Measurements from ENCODE around the gene INPP4B. TPM values are rescaled to one million over a fixed set of nuclear protein-coding genes. Genes with fewer than 3 reads are reported as not detected.

The INPP4B gene
- polyA plus RNA-seq, 1 experiment: 18.1 TPM

DNA sequence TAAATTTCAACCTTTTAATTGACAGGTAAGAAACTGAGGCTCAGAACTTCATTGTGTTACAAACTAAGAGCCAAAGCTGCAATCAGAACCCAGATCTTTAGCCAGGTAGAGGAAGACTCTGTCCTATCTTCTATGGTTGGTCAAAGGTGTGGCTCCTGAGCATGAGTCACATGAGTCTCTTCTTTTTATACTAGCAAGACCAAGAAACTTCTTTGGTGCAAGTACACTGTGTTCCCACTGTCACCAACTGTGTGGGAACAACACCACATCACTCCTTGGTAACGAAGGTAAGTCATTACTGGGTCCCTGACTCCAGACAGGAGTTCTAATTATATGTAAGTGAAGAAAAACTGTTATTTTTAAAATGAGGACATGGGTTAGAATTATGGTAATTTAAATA lies 290.1 kb downstream of the INPP4B start:
- Histone ChIP-seq H3K27me3 (ENCODE audit: control insufficient read depth, insufficient read depth, low read length) (no peaks in the 10 kb centered on the region), H3K4me3 (ENCODE audit: low read depth, low read length) (no peak overlapping the region), H3K36me3 (ENCODE audit: control insufficient read depth, insufficient read depth, low read length) (no peaks in the 10 kb centered on the region)
- ChIA-PET POLR2A (no interaction called here), CTCF (interaction anchor here (0.7 kb wide), 1 partner anchor 1705 kb away, joined by 3 read pairs; no protein-coding TSS in a partner anchor)
- TF ChIP-seq, protein P1, sequence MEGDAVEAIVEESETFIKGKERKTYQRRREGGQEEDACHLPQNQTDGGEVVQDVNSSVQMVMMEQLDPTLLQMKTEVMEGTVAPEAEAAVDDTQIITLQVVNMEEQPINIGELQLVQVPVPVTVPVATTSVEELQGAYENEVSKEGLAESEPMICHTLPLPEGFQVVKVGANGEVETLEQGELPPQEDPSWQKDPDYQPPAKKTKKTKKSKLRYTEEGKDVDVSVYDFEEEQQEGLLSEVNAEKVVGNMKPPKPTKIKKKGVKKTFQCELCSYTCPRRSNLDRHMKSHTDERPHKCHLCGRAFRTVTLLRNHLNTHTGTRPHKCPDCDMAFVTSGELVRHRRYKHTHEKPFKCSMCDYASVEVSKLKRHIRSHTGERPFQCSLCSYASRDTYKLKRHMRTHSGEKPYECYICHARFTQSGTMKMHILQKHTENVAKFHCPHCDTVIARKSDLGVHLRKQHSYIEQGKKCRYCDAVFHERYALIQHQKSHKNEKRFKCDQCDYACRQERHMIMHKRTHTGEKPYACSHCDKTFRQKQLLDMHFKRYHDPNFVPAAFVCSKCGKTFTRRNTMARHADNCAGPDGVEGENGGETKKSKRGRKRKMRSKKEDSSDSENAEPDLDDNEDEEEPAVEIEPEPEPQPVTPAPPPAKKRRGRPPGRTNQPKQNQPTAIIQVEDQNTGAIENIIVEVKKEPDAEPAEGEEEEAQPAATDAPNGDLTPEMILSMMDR (IDR thresholded peaks at IDR 0.05; ENCODE audit: insufficient read depth, low read depth, low read length): no peak
- no peak for DNase-seq (ENCODE audit: low read depth)

DNA sequence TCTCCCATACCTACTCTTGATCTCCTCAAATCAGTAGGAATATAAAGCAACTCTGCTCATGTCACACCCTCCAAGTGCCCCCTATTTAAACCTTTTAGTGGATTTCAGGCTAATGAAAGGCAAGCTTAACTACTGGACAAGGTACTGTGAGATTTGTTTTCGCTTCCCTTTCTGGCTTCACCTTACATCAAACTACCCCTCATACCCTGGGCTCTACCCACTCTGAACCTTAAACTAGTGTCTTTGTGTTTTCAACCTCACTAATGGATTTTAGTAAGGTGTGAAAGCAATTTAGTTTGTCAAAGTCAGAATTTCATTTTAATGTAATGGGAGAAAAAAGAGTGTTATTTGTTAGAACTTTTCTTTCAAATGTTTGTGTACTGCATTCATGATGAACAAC lies 291.7 kb downstream of the INPP4B start:
- POLR2A ChIA-PET: no interaction called here
- Histone ChIP-seq H3K4me3 (ENCODE audit: low read depth, low read length) (no peak overlapping the region), H3K27me3 (ENCODE audit: control insufficient read depth, insufficient read depth, low read length) (no peaks in the 10 kb centered on the region), H3K36me3 (ENCODE audit: control insufficient read depth, insufficient read depth, low read length) (no peaks in the 10 kb centered on the region)
- TF ChIP-seq, protein P1 (IDR thresholded peaks at IDR 0.05; ENCODE audit: insufficient read depth, low read depth, low read length): no peak
- no peak for DNase-seq (ENCODE audit: low read depth)
- CTCF ChIA-PET: interaction anchor here (0.5 kb wide), 1 partner anchor 91 kb away, joined by 3 read pairs; no protein-coding TSS in a partner anchor

DNA sequence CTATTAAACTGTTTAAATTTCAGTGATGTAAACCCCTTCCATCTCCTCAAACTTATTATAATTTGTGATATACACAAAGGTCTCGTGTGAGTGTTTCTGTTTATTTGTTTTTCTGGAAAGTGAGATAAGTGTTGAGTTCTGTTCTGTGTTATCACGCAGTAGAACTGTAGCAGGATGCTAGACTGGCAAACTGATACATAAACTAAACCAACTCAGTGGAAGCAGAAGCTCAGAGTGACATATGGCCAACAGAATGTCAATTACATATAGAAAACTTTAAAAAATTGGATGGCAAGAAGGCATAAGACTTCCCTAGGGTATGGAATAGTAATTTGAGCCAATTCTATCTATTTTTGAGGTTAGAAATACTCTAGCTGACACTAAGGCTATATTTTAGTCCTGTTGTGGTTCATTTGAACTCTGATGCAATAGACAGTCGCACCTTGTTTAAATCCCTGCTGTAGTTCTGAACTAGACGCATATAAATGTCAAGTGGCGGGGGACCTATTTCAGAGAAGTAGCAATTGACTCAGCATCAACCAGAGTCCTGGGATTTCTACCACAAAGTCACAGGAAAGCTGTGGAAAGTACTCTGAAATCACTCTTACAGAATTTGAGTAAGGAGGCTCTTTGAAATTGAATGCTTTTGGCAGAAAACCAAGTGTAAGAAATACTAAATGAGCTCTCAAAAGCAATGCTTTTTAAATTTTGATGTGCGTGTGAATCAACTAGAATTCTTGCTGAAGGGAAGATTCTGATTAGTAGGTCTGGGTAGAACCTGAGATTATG lies 294.4 kb downstream of the INPP4B start:
- POLR2A ChIA-PET: no interaction called here
- Histone ChIP-seq H3K27me3 (ENCODE audit: control insufficient read depth, insufficient read depth, low read length) (no peaks in the 10 kb centered on the region), H3K4me3 (ENCODE audit: low read depth, low read length) (no peak overlapping the region), H3K36me3 (ENCODE audit: control insufficient read depth, insufficient read depth, low read length) (no peaks in the 10 kb centered on the region)
- CTCF ChIA-PET: interaction anchor here (0.6 kb wide), 1 partner anchor 302 kb away, joined by 3 read pairs; no protein-coding TSS in a partner anchor
- DNase-seq (ENCODE audit: low read depth): no peak
- TF ChIP-seq, protein P1 (IDR thresholded peaks at IDR 0.05; ENCODE audit: insufficient read depth, low read depth, low read length): no peak

DNA sequence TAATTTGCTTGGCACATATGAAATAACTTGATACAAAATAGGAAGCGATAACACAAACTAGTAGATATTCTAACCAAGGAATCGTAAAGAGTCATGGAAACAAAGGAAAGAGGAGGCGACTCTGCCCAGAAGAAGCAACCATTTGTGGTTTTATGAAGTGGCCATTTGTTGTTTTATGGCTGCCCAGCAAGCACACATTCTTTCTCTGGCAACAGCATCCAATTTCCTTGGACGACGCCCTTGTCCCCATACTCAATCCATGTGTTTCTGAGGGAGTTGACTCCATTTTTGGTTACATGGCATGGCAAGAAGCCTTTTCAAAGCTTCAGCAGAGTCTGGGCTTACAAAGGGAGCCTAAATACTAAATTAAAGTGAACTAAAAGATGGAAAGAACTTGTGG lies 295.1 kb downstream of the INPP4B start:
- Histone ChIP-seq H3K36me3 (ENCODE audit: control insufficient read depth, insufficient read depth, low read length) (no peaks in the 10 kb centered on the region), H3K4me3 (ENCODE audit: low read depth, low read length) (no peak overlapping the region), H3K27me3 (ENCODE audit: control insufficient read depth, insufficient read depth, low read length) (no peaks in the 10 kb centered on the region)
- POLR2A ChIA-PET: no interaction called here
- TF ChIP-seq, protein P1 (IDR thresholded peaks at IDR 0.05; ENCODE audit: insufficient read depth, low read depth, low read length): no peak
- CTCF ChIA-PET: interaction anchor here (0.5 to 0.6 kb wide), 2 partner anchors 82 to 303 kb away, joined by 3 read pairs; no protein-coding TSS in a partner anchor
- no peak for DNase-seq (ENCODE audit: low read depth)

DNA sequence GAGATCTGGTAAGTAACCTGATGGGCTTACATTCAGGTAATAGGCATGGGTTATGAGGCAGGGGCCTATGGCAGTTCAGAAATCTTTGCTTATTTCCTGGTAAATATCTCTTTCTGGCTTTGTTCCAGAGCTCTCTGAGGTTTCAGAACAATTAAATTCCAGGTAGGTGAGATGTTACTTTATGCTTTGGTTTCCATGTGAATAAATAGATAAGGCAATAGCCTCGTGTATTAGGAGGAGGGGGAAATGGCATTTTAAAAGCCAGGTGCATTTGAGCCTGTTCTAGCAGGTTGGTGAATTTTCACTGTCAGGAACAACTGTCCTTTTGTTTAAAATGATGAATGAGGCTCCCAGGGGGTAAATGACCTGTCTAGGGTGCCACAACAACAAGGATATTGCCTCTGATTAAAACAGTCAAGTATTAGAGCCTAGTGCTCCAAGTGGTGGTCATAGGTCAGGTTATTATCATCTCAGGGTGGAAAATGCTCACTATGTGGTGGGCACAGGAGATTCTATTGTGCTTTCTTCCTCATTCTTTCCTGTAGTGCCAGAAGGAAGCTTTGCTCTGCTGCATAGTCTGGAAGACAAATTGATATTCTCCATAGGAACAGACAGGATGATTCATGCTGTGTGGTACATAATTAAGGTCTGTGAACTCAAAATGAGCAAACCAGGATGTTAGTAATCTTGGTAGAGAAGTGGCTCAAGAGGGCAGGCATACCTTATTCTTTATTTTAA lies 296.2 kb downstream of the INPP4B start:
- DNase-seq (ENCODE audit: low read depth): peak; percentile 48
- Histone ChIP-seq H3K36me3 (ENCODE audit: control insufficient read depth, insufficient read depth, low read length) (no peaks in the 10 kb centered on the region), H3K4me3 (ENCODE audit: low read depth, low read length) (no peak overlapping the region), H3K27me3 (ENCODE audit: control insufficient read depth, insufficient read depth, low read length) (no peaks in the 10 kb centered on the region)
- TF ChIP-seq, protein P1 (IDR thresholded peaks at IDR 0.05; ENCODE audit: insufficient read depth, low read depth, low read length): no peak
- ChIA-PET CTCF (interaction anchor here (1.0 kb wide), 1 partner anchor 9 kb away, joined by 4 read pairs; no protein-coding TSS in a partner anchor), POLR2A (no interaction called here)
